Activated CD4-positive, CD25-positive, alpha-beta regulatory T cell treated with anti-CD3 and anti-CD28 coated beads, Interleukin-2, amount 50 U/mL, for 24 hours (primary cell): ENCODE data around the gene HOXD4.

Experiments
- ATAC-seq, 2 donors: fragments of 150-1000 bp; cut with Tn5 transposase; one replicate each; pipeline ENCODE4 v1.10.0; 2021; ENCODE audit warnings: mild to moderate bottlenecking in 1 of 2, moderate library complexity in 1 of 2

Gene HOXD4

DNA sequence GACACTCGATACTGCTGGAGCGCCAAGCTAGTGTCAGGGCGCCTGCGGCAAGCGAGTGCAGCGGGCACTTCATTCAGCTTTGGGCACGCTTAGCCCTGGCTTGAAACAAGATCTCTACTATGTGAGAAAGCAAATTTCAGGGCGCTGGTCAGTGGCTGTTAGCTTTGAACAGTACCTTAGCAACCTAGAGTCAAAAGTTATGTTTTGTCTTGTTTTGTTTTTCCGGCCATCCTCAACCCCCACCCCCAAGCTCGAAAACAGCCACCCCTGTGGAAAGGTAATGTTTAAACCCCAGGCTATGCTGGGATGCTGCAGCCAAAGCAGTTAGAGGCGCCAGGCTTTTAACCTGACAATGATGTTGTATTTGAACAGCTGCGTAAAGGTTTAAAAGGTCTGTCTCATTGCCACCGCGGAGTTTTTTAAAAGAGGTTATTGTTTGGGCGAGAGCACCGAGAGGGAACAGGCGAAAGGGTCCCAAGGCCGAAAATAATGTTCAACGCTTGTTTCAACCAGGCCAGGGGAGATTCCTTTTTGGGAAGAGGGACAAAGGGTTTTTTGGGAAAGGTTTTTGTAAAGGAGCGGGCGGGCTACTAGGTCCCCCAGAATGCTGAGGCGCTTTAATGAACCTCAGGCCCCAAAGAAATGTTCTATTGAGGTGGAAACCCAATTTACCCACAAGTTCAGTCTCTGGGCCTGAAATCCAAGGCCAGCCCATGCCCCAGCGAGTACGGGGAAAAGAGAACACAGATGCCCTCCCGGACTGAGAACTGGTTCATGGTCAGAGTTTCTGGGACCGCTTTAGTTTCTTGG, 37.0 kb upstream of the HOXD4 start:
- no peak for ATAC-seq

- ATAC-seq: no peak
Measured at GRCh38 chr2:176114930-176115625, 36.3 kb upstream of the HOXD4 start.

GRCh38 chr2:176115883-176116813, 35.2 kb upstream of the HOXD4 start, which contains the start of gene HOXD10:
Gene HOXD10, plus strand, starts transcription at chr2:176116778. Its CDS starts 56 bp downstream, at chr2:176116834.
- no peak for ATAC-seq

DNA sequence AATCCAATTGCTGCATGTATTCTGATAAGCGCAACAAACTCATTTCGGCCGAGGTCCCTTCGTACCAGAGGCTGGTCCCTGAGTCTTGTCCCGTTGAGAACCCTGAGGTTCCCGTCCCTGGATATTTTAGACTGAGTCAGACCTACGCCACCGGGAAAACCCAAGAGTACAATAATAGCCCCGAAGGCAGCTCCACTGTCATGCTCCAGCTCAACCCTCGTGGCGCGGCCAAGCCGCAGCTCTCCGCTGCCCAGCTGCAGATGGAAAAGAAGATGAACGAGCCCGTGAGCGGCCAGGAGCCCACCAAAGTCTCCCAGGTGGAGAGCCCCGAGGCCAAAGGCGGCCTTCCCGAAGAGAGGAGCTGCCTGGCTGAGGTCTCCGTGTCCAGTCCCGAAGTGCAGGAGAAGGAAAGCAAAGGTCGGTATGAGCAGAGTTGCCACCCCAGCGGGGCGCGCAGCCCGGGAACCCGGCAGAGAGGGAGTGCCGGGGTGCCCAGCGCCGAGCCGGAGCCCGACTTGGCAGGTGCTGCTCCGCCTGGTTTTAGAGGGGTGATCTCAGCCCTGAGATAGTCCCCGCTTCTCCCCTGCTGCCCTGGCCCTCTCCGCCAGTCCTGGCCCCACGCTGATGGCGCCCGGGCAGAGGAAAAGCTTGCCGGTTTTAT, 34.1 kb upstream of the HOXD4 start:
- ATAC-seq: no peak

DNA sequence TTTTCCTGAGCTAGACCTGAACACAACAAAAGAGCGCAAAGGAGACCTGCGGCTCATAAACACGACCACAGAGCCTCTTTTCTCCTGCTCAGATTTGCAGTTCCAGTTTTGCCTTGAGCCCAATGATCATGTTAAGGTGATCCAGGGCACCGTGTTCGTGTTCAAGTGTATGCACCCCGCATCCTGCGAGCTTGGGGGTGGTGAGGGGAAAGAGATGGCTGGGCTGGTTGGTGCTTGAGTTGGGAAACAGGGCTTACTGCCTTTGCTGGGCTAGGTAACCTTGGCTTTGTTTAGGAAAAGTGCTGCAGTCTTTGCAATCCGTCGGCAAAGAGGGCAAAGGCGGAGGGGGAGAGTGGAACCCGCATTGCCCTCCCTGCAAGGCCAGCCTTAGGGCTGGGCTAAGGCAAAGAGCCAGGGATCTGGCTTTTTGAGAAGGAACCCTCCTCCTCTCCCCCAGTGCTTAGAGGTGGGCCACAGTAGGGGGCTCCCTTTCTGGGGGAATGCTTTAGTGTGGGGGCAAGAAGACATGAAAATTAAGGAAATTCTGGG, 33.5 kb upstream of the HOXD4 start:
- no peak for ATAC-seq

DNA sequence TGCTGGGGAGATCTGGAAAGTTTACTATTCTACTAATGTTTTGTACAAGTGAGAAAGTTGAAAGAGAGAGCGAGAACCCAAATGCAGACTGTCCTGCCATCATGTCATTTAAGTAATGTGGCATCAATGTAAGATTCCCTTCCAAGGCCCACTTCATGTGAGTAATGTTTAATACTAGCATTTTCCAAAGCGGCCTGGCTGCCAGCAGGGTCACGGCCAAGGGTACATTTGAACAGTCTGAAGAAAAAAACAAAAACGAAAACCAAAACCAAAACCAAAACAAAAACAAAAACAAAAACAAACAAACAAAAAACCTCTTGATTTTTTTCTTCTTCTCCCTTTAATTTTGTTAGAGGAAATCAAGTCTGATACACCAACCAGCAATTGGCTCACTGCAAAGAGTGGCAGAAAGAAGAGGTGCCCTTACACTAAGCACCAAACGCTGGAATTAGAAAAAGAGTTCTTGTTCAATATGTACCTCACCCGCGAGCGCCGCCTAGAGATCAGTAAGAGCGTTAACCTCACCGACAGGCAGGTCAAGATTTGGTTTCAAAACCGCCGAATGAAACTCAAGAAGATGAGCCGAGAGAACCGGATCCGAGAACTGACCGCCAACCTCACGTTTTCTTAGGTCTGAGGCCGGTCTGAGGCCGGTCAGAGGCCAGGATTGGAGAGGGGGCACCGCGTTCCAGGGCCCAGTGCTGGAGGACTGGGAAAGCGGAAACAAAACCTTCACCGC, 32.6 kb upstream of the HOXD4 start:
- ATAC-seq: no peak

GRCh38 chr2:176120364-176121189, 30.8 kb upstream of the HOXD4 start:
- no peak for ATAC-seq

GRCh38 chr2:176121190-176122051, 29.9 kb upstream of the HOXD4 start:
- no peak for ATAC-seq

- peak in 1 of 2 donors; percentile 25 for ATAC-seq
Measured at GRCh38 chr2:176122052-176122682, 29.2 kb upstream of the HOXD4 start.

- peak in 1 of 2 donors; percentile 21 for ATAC-seq
Measured at GRCh38 chr2:176122683-176123410, 28.5 kb upstream of the HOXD4 start, which contains the start of gene HOXD9. Gene HOXD9, plus strand, starts transcription at chr2:176122719. Its CDS starts 50 bp downstream, at chr2:176122769.

DNA sequence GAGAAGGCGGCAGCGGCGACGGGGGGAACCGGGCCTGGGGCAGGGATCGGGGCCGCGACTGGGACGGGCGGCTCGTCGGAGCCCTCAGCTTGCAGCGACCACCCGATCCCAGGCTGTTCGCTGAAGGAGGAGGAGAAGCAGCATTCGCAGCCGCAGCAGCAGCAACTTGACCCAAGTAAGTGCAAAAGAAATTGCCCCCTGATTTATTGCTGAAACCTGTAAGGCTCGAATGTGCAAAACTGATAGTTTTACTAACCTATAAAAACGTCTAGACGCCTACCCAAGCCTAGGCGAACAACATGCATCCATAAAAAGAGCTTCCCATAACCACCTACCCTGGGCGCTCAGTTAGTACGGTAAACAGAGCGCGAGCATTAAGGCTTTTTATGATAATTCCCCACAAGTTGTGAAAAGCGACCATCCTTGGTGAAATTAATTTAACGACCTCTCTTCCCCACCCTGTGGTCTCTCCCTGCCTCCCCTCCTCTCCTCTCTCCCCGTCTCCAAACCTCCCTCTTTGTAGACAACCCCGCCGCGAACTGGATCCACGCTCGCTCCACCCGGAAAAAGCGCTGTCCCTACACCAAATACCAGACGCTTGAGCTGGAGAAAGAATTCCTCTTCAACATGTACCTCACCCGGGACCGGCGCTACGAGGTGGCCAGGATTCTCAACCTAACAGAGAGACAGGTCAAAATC, 27.8 kb upstream of the HOXD4 start:
- ATAC-seq: no peak

DNA sequence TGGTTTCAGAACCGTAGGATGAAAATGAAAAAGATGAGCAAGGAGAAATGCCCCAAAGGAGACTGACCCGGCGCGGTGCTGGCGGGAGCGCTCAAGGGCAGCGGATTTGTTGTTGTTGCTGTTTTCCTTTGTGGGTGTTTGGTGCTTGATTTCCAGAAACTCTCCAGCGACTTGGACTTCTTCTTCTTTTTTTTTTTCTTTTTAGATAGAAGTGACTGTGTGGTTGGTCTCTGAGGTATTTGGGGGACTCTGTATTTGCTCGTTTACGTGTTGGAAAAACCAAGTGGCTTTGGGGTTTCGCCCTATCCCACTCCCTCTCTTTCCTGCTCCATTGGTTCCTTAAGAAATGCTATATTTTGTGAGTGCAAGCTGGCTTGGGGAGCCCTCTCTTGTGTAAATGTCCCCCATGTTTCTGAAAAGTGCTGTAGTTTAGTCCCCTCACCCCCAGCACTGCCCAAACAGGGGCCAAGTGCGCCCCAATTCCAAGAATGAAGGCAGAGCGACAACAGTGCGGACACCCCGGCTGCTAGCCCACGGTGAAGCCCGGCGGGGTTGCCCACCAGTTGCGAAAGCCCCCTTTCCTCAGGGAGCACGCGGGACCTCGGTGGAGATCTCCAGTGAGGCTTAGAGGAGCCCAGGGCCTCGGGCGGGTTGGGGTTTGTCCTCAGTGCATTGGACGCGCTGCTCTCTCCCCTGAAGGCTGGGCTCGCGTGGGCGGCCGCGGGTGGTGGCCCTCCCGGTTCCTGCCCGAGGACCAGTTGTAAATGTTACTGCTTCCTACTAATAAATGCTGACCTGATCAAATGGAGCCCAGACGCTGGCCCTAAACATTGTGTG, 27.0 kb upstream of the HOXD4 start:
- no peak for ATAC-seq

DNA sequence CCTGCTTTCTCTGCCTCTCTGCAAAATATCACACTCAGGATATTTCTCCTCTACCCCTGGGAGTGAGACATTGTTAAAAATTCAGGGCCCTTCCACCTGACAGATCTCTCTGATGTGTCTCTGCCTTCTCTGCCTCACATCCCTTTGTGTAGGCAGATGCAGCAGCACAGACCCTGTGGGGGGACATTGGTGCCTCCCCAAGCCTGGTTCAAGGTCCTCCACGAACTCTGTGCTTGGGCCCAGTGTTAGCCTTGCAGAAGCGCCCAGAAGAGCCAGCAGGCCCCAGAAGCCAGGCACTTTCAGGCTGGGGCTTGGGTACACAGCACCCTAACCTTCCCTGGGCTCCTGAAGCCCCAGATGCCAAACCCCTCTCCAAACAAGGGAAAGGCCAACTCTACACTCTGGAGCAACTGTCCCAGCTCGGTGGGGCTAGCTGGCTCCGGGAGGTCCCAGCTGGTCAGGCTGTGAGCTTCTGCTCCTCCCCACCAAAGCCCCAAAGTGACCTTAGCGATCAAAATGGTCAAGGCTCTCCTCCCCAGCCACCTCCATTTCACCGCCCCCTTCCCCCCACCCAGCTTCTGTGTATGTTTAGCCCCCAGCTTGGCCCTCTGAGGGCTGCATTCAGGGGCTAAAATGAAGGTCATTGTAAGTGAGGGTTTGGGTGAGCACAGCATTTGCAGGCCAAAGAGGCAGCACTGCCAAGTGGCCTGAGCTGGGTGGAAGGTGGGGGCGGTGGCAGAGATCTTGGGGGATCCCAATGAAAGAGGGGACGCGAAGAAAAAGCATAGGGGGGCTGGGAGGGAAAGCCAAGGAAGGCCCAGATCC, 26.2 kb upstream of the HOXD4 start:
- ATAC-seq: no peak

GRCh38 chr2:176125772-176126054, 25.6 kb upstream of the HOXD4 start:
- no peak for ATAC-seq

- ATAC-seq: no peak
Measured at GRCh38 chr2:176126929-176127773, 24.2 kb upstream of the HOXD4 start.
